Measurements from ENCODE around the gene MFF.

DNA sequence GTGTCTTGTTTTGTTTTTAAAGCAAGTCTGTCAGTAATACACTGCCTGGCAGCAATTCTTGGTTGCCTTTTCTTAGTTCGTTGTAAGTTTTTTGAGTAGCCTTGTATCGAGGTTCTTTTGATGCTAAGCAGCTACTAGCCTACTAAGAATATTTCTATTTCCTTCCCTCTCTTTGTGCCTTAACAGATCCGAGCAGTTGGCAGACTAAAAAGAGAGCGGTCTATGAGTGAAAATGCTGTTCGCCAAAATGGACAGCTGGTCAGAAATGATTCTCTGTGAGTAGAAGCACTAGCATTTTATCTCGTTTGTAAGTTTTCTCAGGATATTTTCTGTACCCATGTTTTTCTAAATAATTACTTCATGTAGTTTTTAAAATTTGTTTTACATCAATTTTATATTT is 15.1 kb downstream of the MFF start:
- TF ChIP-seq, protein P1, sequence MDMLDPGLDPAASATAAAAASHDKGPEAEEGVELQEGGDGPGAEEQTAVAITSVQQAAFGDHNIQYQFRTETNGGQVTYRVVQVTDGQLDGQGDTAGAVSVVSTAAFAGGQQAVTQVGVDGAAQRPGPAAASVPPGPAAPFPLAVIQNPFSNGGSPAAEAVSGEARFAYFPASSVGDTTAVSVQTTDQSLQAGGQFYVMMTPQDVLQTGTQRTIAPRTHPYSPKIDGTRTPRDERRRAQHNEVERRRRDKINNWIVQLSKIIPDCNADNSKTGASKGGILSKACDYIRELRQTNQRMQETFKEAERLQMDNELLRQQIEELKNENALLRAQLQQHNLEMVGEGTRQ (IDR thresholded peaks at IDR 0.05; ENCODE audit: low read depth, low read length), result no peak
- TF ChIP-seq, protein P2, sequence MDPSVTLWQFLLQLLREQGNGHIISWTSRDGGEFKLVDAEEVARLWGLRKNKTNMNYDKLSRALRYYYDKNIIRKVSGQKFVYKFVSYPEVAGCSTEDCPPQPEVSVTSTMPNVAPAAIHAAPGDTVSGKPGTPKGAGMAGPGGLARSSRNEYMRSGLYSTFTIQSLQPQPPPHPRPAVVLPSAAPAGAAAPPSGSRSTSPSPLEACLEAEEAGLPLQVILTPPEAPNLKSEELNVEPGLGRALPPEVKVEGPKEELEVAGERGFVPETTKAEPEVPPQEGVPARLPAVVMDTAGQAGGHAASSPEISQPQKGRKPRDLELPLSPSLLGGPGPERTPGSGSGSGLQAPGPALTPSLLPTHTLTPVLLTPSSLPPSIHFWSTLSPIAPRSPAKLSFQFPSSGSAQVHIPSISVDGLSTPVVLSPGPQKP (IDR thresholded peaks at IDR 0.05; ENCODE audit: borderline replicate concordance, low read depth, low read length), result no peak
